ENCODE results near the gene SMC6.

DNA sequence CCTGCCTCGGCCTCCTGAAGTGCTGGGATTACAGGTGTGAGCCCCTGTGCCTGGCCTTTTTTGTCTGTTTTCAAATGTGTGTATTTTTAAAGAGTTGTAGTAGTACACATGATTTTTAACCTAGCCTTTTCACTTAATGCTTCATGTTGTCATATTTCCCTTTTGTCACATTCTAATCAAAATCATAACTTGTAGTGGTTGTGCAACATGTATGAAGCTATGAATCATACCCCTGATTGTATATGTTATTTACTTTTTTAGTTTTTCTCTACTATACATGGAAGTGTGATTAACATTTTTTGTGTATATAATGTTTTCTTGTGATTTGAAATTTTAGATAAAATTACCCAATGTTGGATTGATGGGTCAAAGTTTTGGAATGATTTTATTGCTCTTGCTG, 8.8 kb upstream of the SMC6 start:
- TF ChIP-seq POLR2A (IDR thresholded peaks at IDR 0.05), result no peak
- TF ChIP-seq CTCF (IDR thresholded peaks at IDR 0.05), result no peak
- TF ChIP-seq EP300 (IDR thresholded peaks at IDR 0.05), result no peak
